Measurements from ENCODE around the gene SNTG2. TPM values are rescaled to one million over a fixed set of nuclear protein-coding genes. Genes with fewer than 3 reads are reported as not detected.

SNTG2 gene
- total and polyA plus RNA-seq, 2 donors (not counting 3 experiments of a cell fraction or from before 2014, with no cell fraction given) = not detected

GRCh38 chr2:1233281-1233680 is 282.6 kb downstream of the SNTG2 start:
- no peak for TF ChIP-seq MYC (IDR thresholded peaks at IDR 0.05; ENCODE audit: low read depth, low read length)
- no peak for TF ChIP-seq MAX (IDR thresholded peaks at IDR 0.05; ENCODE audit: insufficient read depth, insufficient read length)
- TF ChIP-seq, protein P1, sequence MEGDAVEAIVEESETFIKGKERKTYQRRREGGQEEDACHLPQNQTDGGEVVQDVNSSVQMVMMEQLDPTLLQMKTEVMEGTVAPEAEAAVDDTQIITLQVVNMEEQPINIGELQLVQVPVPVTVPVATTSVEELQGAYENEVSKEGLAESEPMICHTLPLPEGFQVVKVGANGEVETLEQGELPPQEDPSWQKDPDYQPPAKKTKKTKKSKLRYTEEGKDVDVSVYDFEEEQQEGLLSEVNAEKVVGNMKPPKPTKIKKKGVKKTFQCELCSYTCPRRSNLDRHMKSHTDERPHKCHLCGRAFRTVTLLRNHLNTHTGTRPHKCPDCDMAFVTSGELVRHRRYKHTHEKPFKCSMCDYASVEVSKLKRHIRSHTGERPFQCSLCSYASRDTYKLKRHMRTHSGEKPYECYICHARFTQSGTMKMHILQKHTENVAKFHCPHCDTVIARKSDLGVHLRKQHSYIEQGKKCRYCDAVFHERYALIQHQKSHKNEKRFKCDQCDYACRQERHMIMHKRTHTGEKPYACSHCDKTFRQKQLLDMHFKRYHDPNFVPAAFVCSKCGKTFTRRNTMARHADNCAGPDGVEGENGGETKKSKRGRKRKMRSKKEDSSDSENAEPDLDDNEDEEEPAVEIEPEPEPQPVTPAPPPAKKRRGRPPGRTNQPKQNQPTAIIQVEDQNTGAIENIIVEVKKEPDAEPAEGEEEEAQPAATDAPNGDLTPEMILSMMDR (IDR thresholded peaks at IDR 0.05; ENCODE audit: extremely low read depth in 1 of 2, insufficient read depth in 1 of 2, low read depth in 1 of 2, low read length in 2 of 2) = no peak
- no peak for TF ChIP-seq JUN (IDR thresholded peaks at IDR 0.05; ENCODE audit: borderline replicate concordance, insufficient read depth, insufficient read length, low read depth)
- TF ChIP-seq EZH2 (IDR thresholded peaks at IDR 0.05; ENCODE audit: borderline replicate concordance, low read depth, low read length, severe bottlenecking) = no peak
- TF ChIP-seq POLR2A (IDR thresholded peaks at IDR 0.05; ENCODE audit: low read depth, low read length) = no peak
- no peak for TF ChIP-seq POLR2AphosphoS5 (IDR thresholded peaks at IDR 0.05; ENCODE audit: insufficient read depth, low read depth, low read length)
- TF ChIP-seq GATA2 (IDR thresholded peaks at IDR 0.05; ENCODE audit: insufficient read depth, insufficient read length, low read depth, low read length) = no peak
- no peak for TF ChIP-seq FOS (IDR thresholded peaks at IDR 0.05; ENCODE audit: borderline replicate concordance, insufficient read depth, low read length)
- Histone ChIP-seq H2AFZ (ENCODE audit: low read depth, low read length) (no peak overlapping the region), H3K27me3 (ENCODE audit: control insufficient read depth in 2 of 2, insufficient read depth in 2 of 2, low read length in 2 of 2) (no peaks in the 10 kb centered on the region), H3K36me3 (ENCODE audit: control insufficient read depth in 2 of 2, extremely low read depth in 1 of 2, insufficient read depth in 2 of 2, low read length in 2 of 2) (no peaks in the 10 kb centered on the region), H3K9ac (replicated peaks; ENCODE audit: extremely low read depth, insufficient read depth, low read length) (no peak overlapping the region), H3K79me2 (ENCODE audit: control insufficient read depth, insufficient read depth, low read length) (no peaks in the 10 kb centered on the region), H3K9me3 (replicated peaks; ENCODE audit: control insufficient read depth, insufficient read depth, low read length) (peaks cover 7% of the 10 kb centered on the region), H3K4me1 (ENCODE audit: control insufficient read depth, extremely low read depth, insufficient read depth, low read length) (no peaks in the 10 kb centered on the region), H3K4me3 (replicated peaks in 1 of 3; ENCODE audit: insufficient read depth in 1 of 3, low read depth in 1 of 3, low read length in 3 of 3) (no peak overlapping the region), H3K9me1 (replicated peaks; ENCODE audit: control insufficient read depth, extremely low read depth, insufficient read depth, low read length) (no peaks in the 10 kb centered on the region), H3K4me2 (ENCODE audit: insufficient read depth, low read length) (no peak overlapping the region), H3K27ac (ENCODE audit: insufficient read depth, low read depth, low read length) (no peak overlapping the region), H4K20me1 (replicated peaks; ENCODE audit: control insufficient read depth, extremely low read depth, insufficient read depth, low read length) (no peaks in the 10 kb centered on the region)
- CTCF ChIA-PET = no interaction called here
- intact Hi-C loops (cut with micrococcal nuclease) = no loop called here
- no peak for FAIRE-seq
- dilution Hi-C loops (cut with MboI; ENCODE audit: extremely low pct_ligation_motif_present, low sequenced_read_pairs) = no loop called here
- no peak for DNase-seq (ENCODE audit: low read depth, low spot score)
- POLR2A ChIA-PET = no interaction called here
- no TSS peak for BruUV-seq (replicated peaks)
